Stimulated activated CD8-positive, alpha-beta memory T cell treated with anti-CD3 and anti-CD28 coated beads, Interleukin-7, amount 100 ng/mL, for 1 hour (primary cell): Measurements from ENCODE around the gene RNF157.

Source experiments
- DNase-seq, 2 donors: peaks; one replicate each; pipeline ENCODE4 v3.0.0-alpha.2; 2020; ENCODE audit warnings: low read depth in 2 of 2

Gene RNF157

DNA sequence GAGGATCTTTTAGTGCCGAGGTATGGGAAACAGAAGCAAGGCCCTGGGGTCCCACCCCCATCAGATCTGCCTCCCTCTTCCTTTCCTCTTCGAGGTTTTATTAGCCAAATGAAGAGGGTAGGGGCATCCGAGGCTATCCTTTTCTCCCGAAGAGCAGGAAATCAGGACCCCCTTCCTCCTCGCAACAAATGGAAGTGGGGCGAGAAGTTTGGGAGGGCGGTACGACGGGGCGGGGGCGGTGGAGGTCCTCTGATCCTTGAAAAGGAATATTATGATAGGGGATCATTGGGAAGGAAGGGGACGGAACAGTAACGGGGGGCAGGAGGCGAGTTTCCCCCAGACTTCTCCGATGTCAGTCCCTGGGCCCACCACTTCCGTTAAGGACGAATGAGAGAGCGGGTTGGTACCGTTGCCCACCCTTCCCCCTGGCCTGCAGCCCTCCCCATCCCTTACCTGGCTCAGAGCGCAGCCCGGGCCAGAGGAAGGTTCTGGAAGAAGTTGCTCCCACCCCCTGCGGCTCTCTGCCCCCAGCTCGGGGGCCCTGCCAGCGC is 99.6 kb downstream of the RNF157 start:
- DNase-seq, result no peak

DNA sequence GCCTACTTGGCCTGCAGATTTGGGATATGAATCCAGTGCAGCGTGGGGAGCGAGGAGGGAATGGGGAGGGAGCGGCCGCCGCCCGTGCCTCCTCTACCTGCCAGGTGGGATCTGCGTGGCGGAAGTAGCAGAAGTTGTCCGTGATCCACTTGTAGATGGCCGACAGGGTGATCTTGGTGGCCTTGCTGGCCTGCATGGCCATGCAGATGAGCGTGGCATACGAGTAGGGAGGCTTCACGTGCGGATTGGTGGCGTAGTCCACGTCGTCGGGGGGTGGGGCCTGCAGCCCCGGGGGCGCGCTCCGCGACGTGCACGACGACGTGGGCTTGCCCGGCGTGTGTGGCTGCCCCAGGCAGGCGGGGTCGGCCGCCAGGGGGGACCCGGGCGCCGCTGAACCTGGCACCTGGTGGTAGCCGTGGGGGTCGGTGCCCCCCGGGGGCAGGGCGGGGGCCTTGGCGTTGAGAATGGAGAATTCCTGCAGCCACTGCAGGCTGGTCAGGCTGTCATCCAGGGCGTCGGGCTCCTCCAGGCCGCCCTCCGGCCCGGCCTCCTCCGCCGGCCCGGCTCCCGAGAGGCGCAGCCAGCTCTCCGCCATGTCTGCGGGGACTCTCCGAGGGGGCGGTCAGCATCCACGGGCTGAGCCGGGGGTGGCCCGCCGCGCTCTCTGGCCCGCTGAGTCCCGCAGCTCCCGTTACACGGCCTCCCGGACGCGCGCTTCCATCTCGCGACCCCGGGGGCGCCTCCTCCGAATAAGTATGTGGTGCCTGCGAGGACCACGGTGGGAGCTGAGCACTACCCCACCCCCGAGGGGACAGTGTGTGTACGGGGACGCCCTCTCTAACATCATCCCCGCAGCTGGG is 100.3 kb downstream of the RNF157 start:
- peak in 1 of 2 donors; percentile 36 for DNase-seq

- no peak for DNase-seq
Measured at GRCh38 chr17:76138896-76139752, 101.2 kb downstream of the RNF157 start.

GRCh38 chr17:76138234-76138895 is 101.9 kb downstream of the RNF157 start:
- DNase-seq, result no peak

GRCh38 chr17:76137351-76138233 is 102.7 kb downstream of the RNF157 start:
- no peak for DNase-seq

GRCh38 chr17:76137001-76137350 is 103.3 kb downstream of the RNF157 start:
- no peak for DNase-seq

GRCh38 chr17:76136276-76137000 is 103.9 kb downstream of the RNF157 start:
- no peak for DNase-seq

DNA sequence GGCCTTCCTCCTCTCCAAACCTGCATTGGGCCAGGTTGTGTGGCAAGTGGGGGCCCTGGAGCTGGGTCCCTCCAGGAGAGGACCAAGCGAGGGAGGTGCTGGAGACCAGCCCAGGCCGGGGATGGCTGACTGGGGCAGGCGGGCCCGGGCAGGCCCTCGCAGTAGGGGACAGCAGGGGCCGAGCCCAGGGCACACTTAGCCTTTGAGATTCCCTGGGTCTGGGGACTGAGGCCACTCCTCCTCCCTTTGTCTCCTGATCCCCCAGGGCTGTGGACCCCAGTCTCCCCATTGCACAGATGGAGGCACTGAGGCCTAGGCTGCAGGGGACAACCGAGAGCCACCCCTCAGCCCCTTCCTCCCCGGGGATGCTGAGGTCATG is 104.5 kb downstream of the RNF157 start:
- no peak for DNase-seq

GRCh38 chr17:76134911-76135809 is 105.1 kb downstream of the RNF157 start:
- no peak for DNase-seq

- no peak for DNase-seq
Measured at GRCh38 chr17:76132574-76133338, 107.5 kb downstream of the RNF157 start.

DNA sequence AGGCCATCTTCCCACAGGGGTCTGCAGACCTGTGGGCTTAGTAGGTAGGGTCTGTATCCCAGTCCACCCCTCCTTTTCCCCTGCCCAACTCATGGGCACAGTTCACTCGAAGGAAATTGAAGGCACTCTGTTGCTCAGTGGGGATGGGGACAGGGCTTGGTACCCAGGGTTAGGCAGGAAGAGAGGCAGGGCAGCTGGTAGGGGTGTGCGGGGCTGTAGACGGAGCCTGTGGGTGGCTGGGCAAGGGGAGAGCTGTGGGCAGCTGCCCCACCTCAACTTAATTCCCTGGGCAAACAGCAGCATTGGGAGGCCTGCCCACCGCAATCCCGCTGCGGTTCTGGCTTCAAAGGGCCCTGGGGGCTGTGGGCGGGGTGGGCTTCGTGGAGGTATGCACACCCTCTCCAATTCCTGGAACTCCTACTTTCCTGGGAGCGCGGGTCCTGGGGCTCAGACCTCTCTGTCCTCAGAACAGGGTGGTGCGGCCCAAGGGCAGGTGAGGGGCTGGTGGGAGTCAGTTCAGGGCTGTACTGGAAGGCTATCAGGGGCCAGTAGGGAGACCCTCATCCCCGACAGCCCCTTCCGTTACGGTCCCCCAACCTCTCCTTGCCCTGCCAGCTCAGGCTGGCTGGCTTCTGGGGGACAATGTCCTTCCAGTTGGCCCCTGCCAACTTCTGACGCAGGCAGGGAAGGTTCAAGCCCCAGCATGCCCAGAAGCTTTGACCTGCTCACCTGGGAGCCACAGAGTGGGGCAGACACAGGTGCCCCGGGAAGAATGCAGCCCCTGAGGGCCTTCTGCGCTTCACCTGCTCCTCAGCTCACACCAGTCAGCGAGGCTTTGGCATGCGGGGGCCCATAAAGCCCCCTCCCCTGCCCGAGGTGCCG is 108.4 kb downstream of the RNF157 start:
- no peak for DNase-seq

GRCh38 chr17:76131051-76131691 is 109.1 kb downstream of the RNF157 start:
- no peak for DNase-seq

DNA sequence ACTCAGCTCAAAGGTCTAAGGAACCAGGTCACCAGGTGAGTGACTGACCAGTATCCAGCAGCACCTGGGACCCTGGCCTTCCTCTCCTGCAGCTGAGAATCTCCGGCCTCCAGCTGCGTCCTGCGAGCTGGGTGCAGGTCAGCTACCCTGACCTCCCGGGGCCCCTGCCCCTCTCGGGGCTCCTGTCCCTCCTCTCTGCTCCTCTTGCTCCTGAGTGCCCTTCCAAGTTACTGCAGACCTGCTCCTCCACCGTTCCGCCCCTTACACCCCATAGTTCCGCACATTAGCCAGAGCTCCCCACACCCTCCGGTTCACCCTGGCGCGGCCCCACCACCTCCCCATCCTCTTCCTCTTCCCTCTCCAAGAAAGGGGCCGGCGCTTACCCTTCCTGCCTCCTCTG is 109.8 kb downstream of the RNF157 start:
- no peak for DNase-seq

DNA sequence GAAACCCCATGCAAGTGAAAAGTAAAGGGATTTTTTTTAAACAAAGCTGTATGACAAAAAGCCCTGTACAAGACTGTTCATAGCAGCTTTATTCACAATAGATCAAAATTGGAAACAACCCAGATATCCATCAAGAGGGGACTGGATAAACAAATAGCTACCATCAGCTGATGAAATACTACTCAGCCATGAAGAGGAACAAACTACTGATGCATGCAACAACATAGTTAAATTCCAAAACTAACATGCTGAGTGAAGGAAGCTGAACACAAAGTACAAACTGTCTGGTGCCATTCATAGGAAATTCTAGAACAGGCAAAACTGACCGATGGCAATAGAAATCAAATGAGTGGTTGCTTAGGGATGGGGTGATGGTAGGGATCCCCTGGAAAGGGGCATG is 114.4 kb downstream of the RNF157 start:
- DNase-seq, result no peak

DNA sequence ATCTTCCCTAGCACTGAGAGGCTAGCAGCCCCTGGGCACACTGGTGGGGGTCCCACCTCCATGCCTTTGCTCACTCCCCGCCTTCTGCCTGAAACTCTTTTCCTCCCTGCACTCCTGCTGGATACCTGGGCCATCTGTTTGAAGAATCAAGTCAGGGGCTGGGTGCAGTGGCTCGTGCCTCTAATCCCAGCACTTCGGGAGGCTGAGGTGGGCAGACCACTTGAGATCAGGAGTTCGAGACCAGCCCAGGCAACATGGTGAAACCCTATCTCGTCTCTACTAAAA is 115.0 kb downstream of the RNF157 start:
- no peak for DNase-seq

DNA sequence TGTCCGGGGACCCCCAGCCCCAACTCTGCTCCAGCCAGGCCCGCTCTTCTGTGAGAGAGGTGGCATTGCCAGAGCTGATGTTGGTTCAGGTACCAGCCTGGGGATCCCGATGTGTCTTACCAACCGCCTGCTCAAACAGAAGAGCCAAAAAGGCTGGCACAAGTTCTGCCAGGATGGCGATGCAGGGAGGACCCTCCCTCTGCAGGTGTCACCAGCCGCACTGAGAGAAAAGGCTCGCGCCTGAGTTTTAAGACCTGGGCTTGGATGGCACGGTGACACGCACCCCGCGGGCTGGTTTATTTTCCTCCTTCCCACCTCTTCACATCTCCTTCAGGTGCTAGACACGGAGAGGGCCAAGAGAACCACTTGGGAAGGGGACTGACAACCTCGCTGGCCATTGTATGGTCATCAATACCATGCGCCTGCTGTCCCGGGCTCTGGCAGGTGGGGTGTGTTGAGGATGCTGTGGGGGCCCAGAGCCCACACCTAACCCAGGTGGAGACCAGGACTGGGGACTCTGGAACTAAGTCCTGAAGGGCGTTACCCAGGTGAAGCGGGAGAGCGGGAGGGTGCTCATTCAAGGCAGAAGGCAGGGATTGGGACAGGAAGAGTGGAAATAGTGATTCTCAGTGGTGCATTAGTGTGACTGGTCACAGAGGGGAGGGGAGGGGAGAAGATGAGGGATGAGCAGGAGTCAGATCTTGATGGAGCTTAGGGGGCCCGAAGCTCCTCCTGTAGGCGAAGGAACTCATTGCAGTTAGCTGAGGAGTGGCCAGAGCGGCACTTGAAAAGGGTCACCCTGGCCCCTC is 115.5 kb downstream of the RNF157 start:
- no peak for DNase-seq
